Duodenal mucosa (tissue), 2 donors: ENCODE data around the gene HLA-DRB5.
A peak's percentile ranks its signal among the peaks of the same experiment; 100 is the strongest.
"Not testable (repeated sequence)": the region's sequence is repeated elsewhere in the genome, so short reads cannot be mapped to it uniquely, and the experiment has no call there.

ENCODE experiments used
- H3K27ac ChIP-seq: one replicate; pipeline ENCODE4 v1.7.0; 2013; ENCODE audit warnings: low read depth, low read length
- H3K27me3 ChIP-seq, 2 donors: one replicate each; pipeline ENCODE4 v1.7.0; 2013; ENCODE audit warnings: low read length in 2 of 2, control low read depth in 1 of 2; ENCODE audit not compliant: insufficient read depth in 2 of 2, control insufficient read depth in 1 of 2
- H3K36me3 ChIP-seq, 2 donors: one replicate each; pipeline ENCODE4 v1.7.0; 2013; ENCODE audit warnings: low read length in 2 of 2, control low read depth in 1 of 2; ENCODE audit not compliant: insufficient read depth in 2 of 2, control insufficient read depth in 1 of 2
- H3K4me1 ChIP-seq, 2 donors: one replicate each; pipeline ENCODE4 v1.7.0; 2013; ENCODE audit warnings: low read length in 2 of 2, control low read depth in 1 of 2; ENCODE audit not compliant: insufficient read depth in 2 of 2, control insufficient read depth in 1 of 2
- H3K4me3 ChIP-seq, 2 donors: one replicate each; pipeline ENCODE4 v1.7.0; 2013; ENCODE audit warnings: low read length in 2 of 2, low read depth in 1 of 2
- H3K9ac ChIP-seq, 2 donors: one replicate each; pipeline ENCODE4 v1.7.0; 2013; ENCODE audit warnings: low read length in 2 of 2, low read depth in 1 of 2
- H3K9me3 ChIP-seq, 2 donors: one replicate each; pipeline ENCODE4 v1.7.0; 2013; ENCODE audit warnings: low read length in 2 of 2, control low read depth in 1 of 2; ENCODE audit not compliant: control insufficient read depth in 1 of 2

The HLA-DRB5 gene

DNA sequence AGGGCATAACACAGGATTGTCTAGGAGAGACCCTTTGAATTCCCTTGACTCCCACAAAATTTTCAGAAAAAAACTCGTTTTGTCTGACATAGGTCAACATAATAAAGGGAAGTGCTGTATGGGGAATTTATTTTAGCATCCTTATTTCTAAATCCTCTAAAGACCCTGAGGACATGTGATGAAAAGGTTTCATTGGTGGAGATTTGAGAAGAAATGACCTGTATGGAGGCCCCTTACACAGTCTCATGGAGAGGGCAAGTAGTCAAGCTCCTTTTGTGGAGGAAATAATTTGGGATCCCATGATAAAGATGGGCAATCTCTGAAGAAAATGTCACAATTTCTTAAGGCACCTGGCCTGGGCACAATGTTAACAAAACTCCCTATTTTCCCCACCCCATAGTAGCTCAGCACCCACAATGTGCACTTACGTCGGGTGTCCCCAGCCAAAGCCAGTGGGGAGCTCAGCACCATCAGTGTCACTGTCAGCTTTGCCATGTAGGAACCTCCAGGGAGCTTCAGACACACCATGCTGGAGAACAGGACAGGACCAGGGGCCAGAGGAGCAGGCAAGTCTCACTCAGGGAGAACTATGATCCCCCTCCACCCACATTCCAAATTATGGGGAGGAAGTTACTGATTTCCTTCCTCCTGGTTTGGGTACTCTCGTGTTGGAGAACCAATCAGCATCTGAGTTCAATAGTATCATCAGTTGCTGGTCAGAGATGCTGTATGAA lies at the start of gene HLA-DRB5:
Gene HLA-DRB5 (minus strand): TSS at position 591 of the 734 bp plus-strand sequence. CDS start 63 bp downstream, at position 528.
- Histone ChIP-seq H3K9me3 (no peaks in the 10 kb centered on the region), H3K36me3 (no peaks in the 10 kb centered on the region), H3K4me3 (peak within 1 kb of the TSS; percentile 64 to 73), H3K27ac (peak within 1 kb of the TSS; percentile 68), H3K9ac (peak within 1 kb of the TSS in 1 of 2 donors; percentile 62), H3K27me3 (no peaks in the 10 kb centered on the region), H3K4me1 (no peaks in the 10 kb centered on the region)

DNA sequence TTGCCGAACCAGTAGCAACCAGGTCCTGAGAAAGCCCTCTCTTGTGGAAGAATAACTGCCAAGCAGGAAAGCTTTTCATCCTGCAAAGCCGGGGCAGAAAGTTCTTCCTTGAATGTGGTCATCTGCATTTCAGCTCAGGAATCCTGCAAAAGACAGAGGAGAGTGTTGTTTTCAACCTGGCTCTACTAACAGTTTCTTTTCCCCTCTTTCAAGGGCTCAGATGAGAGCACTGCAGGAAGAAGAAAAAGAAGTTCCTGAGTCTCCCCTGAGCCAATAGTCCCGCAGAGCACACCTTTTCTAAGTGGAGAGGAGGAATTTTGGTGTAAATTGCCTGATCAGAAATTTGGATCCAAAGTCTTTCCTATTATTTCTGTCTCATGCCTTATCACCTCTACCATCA lies 48.9 kb upstream of the HLA-DRB5 start:
- Histone ChIP-seq H3K4me1 (no peaks in the 10 kb centered on the region), H3K9ac (no peak overlapping the region), H3K9me3 (no peaks in the 10 kb centered on the region), H3K36me3 (peaks cover 3 to 21% of the 10 kb centered on the region in 2 donors), H3K4me3 (no peak overlapping the region), H3K27ac (no peak overlapping the region), H3K27me3 (no peaks in the 10 kb centered on the region)

- not testable (repeated sequence) for H3K9ac ChIP-seq
These were observed 47.4 kb upstream of the HLA-DRB5 start for GRCh38 chr6:32577493-32577892.

DNA sequence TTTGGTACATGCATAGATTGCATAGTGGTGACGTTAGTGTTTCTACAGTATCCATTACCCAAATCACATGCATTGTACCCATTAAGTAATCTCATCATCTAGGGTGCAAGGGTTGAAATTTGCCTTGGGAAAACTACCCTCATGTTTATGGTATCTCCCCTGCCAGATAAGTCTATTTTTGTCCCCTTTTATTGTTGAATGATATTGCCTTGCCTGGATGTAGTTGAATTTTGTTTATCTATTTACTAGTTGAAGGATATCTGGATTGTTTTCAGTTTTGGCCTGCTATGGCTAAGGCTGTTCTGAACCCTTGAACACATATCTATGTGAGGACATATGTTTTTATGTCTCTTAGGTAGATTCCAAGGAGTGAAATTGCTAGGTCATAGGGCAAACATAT lies 46.2 kb upstream of the HLA-DRB5 start:
- Histone ChIP-seq H3K27me3 (no peaks in the 10 kb centered on the region), H3K4me1 (no peaks in the 10 kb centered on the region), H3K36me3 (peaks cover 2 to 17% of the 10 kb centered on the region in 2 donors), H3K9ac (no peak overlapping the region), H3K9me3 (no peaks in the 10 kb centered on the region), H3K27ac (no peak overlapping the region), H3K4me3 (no peak overlapping the region)

More at GRCh38 chr6:32577493-32577892, 47.4 kb upstream of the HLA-DRB5 start:
- H3K36me3 ChIP-seq = peaks cover 3 to 21% of the 10 kb centered on the region in 2 donors
- H3K4me1 ChIP-seq, H3K27ac ChIP-seq, H3K4me3 ChIP-seq, H3K9me3 ChIP-seq, H3K27me3 ChIP-seq: not testable (repeated sequence)

DNA sequence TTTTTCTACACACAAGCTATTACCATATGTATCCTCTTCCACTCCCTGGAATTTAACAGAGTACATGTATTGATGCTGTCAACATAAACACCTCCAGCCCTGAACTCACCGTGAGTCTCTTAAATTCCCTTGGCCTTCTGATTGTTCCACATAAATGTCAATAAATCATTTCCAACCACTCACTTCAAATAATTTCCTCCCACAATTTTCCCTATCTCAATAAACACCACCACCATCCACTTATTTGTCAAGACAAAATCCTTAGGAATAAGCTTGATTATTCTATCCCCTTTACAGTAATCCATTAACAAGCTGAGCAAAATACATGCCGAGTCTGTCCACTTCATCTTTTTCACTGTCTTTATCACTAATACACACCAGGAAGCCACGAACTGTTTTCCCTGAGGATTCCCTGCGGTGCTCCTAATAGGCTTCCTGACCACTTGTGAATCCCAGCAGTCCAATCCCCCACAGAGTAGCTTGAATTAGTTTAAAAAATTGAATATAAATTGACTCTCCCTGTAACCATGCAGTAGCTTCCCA lies 40.3 kb upstream of the HLA-DRB5 start:
- H3K36me3 ChIP-seq = no peaks in the 10 kb centered on the region
- no peaks in the 10 kb centered on the region for H3K9me3 ChIP-seq
- H3K4me3 ChIP-seq = no peak overlapping the region
- H3K27me3 ChIP-seq = no peaks in the 10 kb centered on the region
- H3K4me1 ChIP-seq = no peaks in the 10 kb centered on the region
- no peak overlapping the region for H3K27ac ChIP-seq
- no peak overlapping the region for H3K9ac ChIP-seq

- Histone ChIP-seq H3K9me3 (no peaks in the 10 kb centered on the region), H3K27ac (no peak overlapping the region), H3K9ac (no peak overlapping the region), H3K36me3 (no peaks in the 10 kb centered on the region), H3K4me3 (no peak overlapping the region), H3K27me3 (no peaks in the 10 kb centered on the region), H3K4me1 (no peaks in the 10 kb centered on the region)
These were observed 38.5 kb upstream of the HLA-DRB5 start for GRCh38 chr6:32568561-32568960.

DNA sequence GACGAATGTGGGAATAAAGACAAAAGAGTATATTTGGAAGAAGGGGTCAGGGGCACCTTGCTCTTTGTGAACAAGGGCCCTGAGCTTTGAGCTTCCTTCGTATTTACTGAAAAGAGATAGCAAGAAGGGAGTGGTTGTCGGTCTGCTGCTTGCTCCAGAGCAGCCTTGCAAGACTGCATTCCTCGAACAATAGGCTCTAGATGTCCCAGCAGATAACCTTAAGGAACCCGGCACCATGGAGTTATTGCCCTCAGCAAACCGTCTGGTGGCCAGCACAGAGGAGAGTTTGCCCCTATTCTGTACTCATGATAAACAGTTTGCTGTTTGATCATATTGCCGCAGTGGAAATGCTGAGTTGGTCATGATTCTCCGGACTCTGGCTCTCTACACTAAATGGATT lies 36.9 kb upstream of the HLA-DRB5 start:
- H3K9me3 ChIP-seq = no peaks in the 10 kb centered on the region
- no peaks in the 10 kb centered on the region for H3K27me3 ChIP-seq
- H3K4me3 ChIP-seq = no peak overlapping the region
- H3K27ac ChIP-seq = no peak overlapping the region
- H3K36me3 ChIP-seq = no peaks in the 10 kb centered on the region
- no peaks in the 10 kb centered on the region for H3K4me1 ChIP-seq
- no peak overlapping the region for H3K9ac ChIP-seq

- H3K9ac ChIP-seq = no peak overlapping the region
- no peak overlapping the region for H3K27ac ChIP-seq
- no peak overlapping the region for H3K4me3 ChIP-seq
- no peaks in the 10 kb centered on the region for H3K27me3 ChIP-seq
- H3K9me3 ChIP-seq = no peaks in the 10 kb centered on the region
- no peaks in the 10 kb centered on the region for H3K4me1 ChIP-seq
- H3K36me3 ChIP-seq = no peaks in the 10 kb centered on the region
These were observed 35.4 kb upstream of the HLA-DRB5 start for GRCh38 chr6:32565511-32565910.

DNA sequence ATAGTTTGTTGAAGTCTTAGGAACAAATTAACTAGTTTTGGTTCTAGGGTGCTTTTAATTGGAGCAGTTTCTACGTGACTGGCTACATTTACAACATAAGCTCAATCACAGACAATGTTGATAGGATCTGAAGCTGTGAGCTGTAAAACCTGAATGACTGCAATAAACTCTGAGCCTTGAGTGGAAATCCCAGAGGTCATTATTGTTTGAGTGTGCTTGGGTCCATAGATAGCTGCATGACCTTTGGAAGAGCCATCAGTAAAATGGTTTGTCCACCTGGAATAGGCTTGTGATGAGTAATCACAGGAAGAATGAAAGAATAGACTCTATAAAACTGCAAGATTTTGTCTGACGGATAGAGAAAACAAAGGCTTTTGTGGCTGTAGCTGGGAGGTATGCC lies 32.9 kb upstream of the HLA-DRB5 start:
- H3K4me1 ChIP-seq = no peaks in the 10 kb centered on the region
- no peak overlapping the region for H3K9ac ChIP-seq
- H3K4me3 ChIP-seq = no peak overlapping the region
- H3K9me3 ChIP-seq = no peaks in the 10 kb centered on the region
- H3K27me3 ChIP-seq = no peaks in the 10 kb centered on the region
- no peak overlapping the region for H3K27ac ChIP-seq
- no peaks in the 10 kb centered on the region for H3K36me3 ChIP-seq

DNA sequence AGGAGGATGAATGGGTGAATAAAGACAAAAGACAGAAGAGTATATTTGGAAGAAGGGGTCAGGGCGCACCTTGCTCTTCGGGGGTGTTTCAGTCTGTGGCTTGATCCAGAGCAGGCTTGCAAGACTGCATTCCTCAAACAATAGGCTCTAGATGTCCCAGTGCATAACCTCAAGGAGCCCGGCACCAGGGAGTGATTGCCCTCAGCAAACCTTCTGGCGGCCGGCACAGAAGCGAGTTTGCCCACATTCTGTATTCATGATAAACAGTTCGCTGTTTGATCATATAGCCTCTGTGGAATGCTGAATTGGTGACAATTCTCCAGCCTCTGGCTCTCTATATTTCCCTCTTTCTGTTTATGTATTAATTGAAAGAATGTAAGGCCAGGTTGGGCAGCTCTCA lies 29.7 kb upstream of the HLA-DRB5 start:
- Histone ChIP-seq H3K4me3 (no peak overlapping the region), H3K27me3 (no peaks in the 10 kb centered on the region), H3K9ac (no peak overlapping the region), H3K4me1 (no peaks in the 10 kb centered on the region), H3K9me3 (no peaks in the 10 kb centered on the region), H3K27ac (no peak overlapping the region), H3K36me3 (no peaks in the 10 kb centered on the region)
